Astrocyte (in vitro differentiated cells and primary cell): ENCODE data around the gene DIDO1. TPM values are rescaled to one million over a fixed set of nuclear protein-coding genes. Genes with fewer than 3 reads are reported as not detected.
"Not testable (repeated sequence)": the region's sequence is repeated elsewhere in the genome, so short reads cannot be mapped to it uniquely, and the experiment has no call there.

Experiments used
- DNase-seq: peaks from one replicate; pipeline ENCODE4 v3.0.0-alpha.2; 2010; ENCODE audit warnings: low read depth
- FAIRE-seq: peaks from 2 replicates; lab custom pipeline; 2011; peaks lifted over from hg19 to GRCh38; lab: Jason Lieb, UNC
- H2AFZ ChIP-seq: 2 replicates; pipeline ENCODE4 v1.6.0; 2012; ENCODE audit warnings: low read depth, low read length, inconsistent platforms
- H3K27ac ChIP-seq: 2 replicates; pipeline ENCODE4 v1.5.1; 2011; ENCODE audit warnings: low read depth, low read length, inconsistent platforms
- H3K27me3 ChIP-seq: 2 replicates; pipeline ENCODE4 v1.6.0; 2011; ENCODE audit warnings: low read length, inconsistent platforms; ENCODE audit not compliant: insufficient read depth
- H3K36me3 ChIP-seq: 2 replicates; pipeline ENCODE4 v1.5.1; 2011; ENCODE audit warnings: low read length, inconsistent platforms; ENCODE audit not compliant: insufficient read depth
- H3K4me1 ChIP-seq: 2 replicates; pipeline ENCODE4 v1.5.1; 2011; ENCODE audit warnings: low read length, inconsistent platforms; ENCODE audit not compliant: insufficient read depth
- H3K4me2 ChIP-seq: 2 replicates; pipeline ENCODE4 v1.6.0; 2012; ENCODE audit warnings: low read length, inconsistent platforms
- H3K4me3 ChIP-seq: 2 replicates; pipeline ENCODE4 v1.5.1; 2011; ENCODE audit warnings: low read depth, mild to moderate bottlenecking, low read length, inconsistent platforms; ENCODE audit not compliant: insufficient read depth
- H3K79me2 ChIP-seq: 2 replicates; pipeline ENCODE4 v1.6.0; 2012; ENCODE audit warnings: mild to moderate bottlenecking, low read length, inconsistent platforms; ENCODE audit not compliant: insufficient read depth
- H3K9ac ChIP-seq: 2 replicates; pipeline ENCODE4 v1.6.0; 2012; ENCODE audit warnings: mild to moderate bottlenecking, low read length, inconsistent platforms
- H3K9me3 ChIP-seq: 2 replicates; pipeline ENCODE4 v1.5.1; 2012; ENCODE audit warnings: low read depth, mild to moderate bottlenecking, low read length, inconsistent platforms; ENCODE audit not compliant: insufficient read depth
- H4K20me1 ChIP-seq: 2 replicates; pipeline ENCODE4 v1.6.0; 2012; ENCODE audit warnings: low read length, inconsistent platforms; ENCODE audit not compliant: insufficient read depth
- H3K27ac Mint-ChIP-seq: one replicate; pipeline ENCODE4 v1.8.0; 2021; ENCODE audit warnings: mild to moderate bottlenecking, mixed read lengths; ENCODE audit not compliant: unreplicated experiment
- H3K27me3 Mint-ChIP-seq: one replicate; pipeline ENCODE4 v1.8.0; 2021; ENCODE audit warnings: low read depth, mixed read lengths; ENCODE audit not compliant: unreplicated experiment
- H3K36me3 Mint-ChIP-seq: one replicate; pipeline ENCODE4 v1.8.0; 2021; ENCODE audit warnings: low read depth, mixed read lengths; ENCODE audit not compliant: unreplicated experiment
- H3K4me1 Mint-ChIP-seq: one replicate; pipeline ENCODE4 v1.8.0; 2021; ENCODE audit warnings: low read depth, mixed read lengths; ENCODE audit not compliant: unreplicated experiment
- H3K4me3 Mint-ChIP-seq: one replicate; pipeline ENCODE4 v1.8.0; 2021; ENCODE audit warnings: mild to moderate bottlenecking, moderate library complexity, mixed read lengths; ENCODE audit not compliant: unreplicated experiment
- H3K9me3 Mint-ChIP-seq: one replicate; pipeline ENCODE4 v1.8.0; 2021; ENCODE audit warnings: mild to moderate bottlenecking, mixed read lengths; ENCODE audit not compliant: unreplicated experiment
- CTCF ChIP-seq: IDR thresholded peaks from 2 replicates; pipeline ENCODE4 v1.5.1; 2011; ENCODE audit warnings: low read depth, mild to moderate bottlenecking, inconsistent platforms, low read length, moderate library complexity; ENCODE audit not compliant: insufficient read depth
- EZH2 ChIP-seq: IDR thresholded peaks from 2 replicates; pipeline ENCODE4 v1.6.1; 2012; ENCODE audit warnings: mild to moderate bottlenecking, low read length, inconsistent platforms; ENCODE audit not compliant: insufficient read depth
- total RNA-seq: library from RNA; stranded (reverse); gene quantifications from 2 replicates; pipeline ENCODE4 v1.2.1, GENCODE V29; 2021

Gene DIDO1
- total RNA-seq, 1 donor from 2014 or later: 39.0 TPM

- no peaks in the 10 kb centered on the region for H3K27me3 ChIP-seq
- peak; percentile 42 for DNase-seq
- FAIRE-seq: no peak
- H3K79me2 ChIP-seq: peaks cover 98% of the 10 kb centered on the region
- Mint-ChIP-seq H3K27ac (peak overlapping the region; percentile 92), H3K4me1 (peaks cover 42% of the 10 kb centered on the region), H3K4me3 (peak overlapping the region; percentile 97), H3K27me3 (no peaks in the 10 kb centered on the region), H3K36me3 (peaks cover 4% of the 10 kb centered on the region), H3K9me3 (no peaks in the 10 kb centered on the region)
- H3K9ac ChIP-seq: peak overlapping the region; percentile 96
- peak overlapping the region; percentile 91 for H3K4me2 ChIP-seq
- no peak overlapping the region for H2AFZ ChIP-seq
- peaks cover 88% of the 10 kb centered on the region for H4K20me1 ChIP-seq
- H3K36me3 ChIP-seq: no peaks in the 10 kb centered on the region
- no peaks in the 10 kb centered on the region for H3K9me3 ChIP-seq
- peaks cover 47% of the 10 kb centered on the region for H3K4me1 ChIP-seq
- peak overlapping the region; percentile 82 for H3K4me3 ChIP-seq
- no peak for TF ChIP-seq EZH2
- TF ChIP-seq CTCF: no peak
- peak overlapping the region; percentile 83 for H3K27ac ChIP-seq
These were observed 1.7 kb downstream of the DIDO1 start for GRCh38 chr20:62924442-62925075.

DNA sequence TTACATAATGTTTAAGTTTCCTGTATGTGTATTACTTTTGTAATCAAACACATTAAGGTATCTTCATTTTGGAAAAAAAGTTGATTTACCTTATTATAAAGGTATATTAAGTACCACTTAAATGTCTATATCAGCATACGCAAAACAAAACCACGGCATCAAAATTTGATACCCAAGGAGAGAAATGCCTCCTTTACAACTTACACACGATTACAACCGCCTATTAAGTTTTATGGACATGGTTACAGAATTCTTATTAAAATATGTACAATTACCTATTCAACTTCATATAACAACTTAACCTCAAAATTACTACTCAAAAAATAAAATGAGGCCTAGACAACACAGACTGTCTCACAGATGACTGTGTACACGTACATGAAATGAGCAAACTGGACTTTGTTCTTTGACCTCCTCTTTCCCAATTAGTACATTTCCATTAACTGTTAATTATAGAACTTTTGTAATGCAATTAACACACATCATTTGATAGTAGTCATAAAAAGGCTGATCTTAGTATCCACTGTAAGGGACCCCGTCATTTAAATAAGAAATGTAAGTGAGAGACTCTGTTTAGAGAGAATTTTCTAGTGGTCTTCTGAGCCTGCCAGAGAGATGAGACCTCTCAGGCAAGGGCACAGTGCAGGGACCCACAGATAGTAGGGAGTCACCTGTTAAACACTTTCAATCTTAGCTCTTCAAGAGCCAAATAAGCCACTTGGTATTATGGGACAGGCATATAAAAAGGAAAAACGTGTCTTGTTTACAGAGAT, 2.5 kb downstream of the DIDO1 start:
- TF ChIP-seq CTCF: no peak
- no peak for TF ChIP-seq EZH2
- Mint-ChIP-seq H3K36me3 (peaks cover 4% of the 10 kb centered on the region), H3K4me1 (peaks cover 42% of the 10 kb centered on the region), H3K27me3 (no peaks in the 10 kb centered on the region), H3K9me3 (no peaks in the 10 kb centered on the region), H3K27ac (peak overlapping the region; percentile 92), H3K4me3 (peak overlapping the region; percentile 97)
- Histone ChIP-seq H3K27me3 (no peaks in the 10 kb centered on the region), H3K9me3 (no peaks in the 10 kb centered on the region), H3K4me3 (peak overlapping the region; percentile 82), H3K36me3 (no peaks in the 10 kb centered on the region), H4K20me1 (peaks cover 93% of the 10 kb centered on the region), H3K27ac (peak overlapping the region; percentile 83), H3K9ac (peak overlapping the region; percentile 96), H2AFZ (no peak overlapping the region), H3K4me1 (peaks cover 45% of the 10 kb centered on the region), H3K4me2 (peak overlapping the region; percentile 91), H3K79me2 (peaks cover 98% of the 10 kb centered on the region)
- no peak for FAIRE-seq
- DNase-seq: no peak

DNA sequence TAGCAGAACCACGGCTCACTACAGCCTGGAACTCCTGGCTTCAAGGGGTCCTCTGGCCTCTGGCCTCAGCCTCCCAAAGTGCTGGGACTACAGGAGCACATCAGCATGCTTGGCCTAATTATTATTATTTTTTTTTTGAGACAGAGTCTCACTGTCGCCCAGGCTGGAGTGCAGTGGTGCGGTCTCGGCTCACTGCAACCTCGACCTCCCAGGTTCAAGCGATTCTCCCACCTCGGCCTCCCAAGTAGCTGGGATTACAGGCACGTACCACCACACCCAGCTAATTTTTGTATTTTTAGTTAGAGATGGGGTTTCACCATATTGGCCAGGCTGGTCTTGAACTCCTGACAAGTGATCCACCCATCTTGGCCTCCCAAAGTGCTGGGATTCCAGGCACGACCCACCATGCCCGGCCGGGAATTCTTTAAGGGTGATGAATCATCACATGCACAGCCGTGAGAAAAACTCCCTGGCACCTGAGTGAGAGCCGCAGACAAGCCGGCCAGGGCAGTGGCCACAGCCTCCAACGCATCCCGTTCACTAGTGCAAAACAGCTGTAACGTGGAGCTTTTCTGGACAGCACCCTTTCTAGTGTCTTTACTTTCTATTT, 3.1 kb downstream of the DIDO1 start:
- not testable (repeated sequence) for H3K9me3 Mint-ChIP-seq, FAIRE-seq, H3K27me3 ChIP-seq, H3K27me3 Mint-ChIP-seq, H2AFZ ChIP-seq, H3K36me3 Mint-ChIP-seq, H3K9me3 ChIP-seq, H3K4me3 ChIP-seq, H3K36me3 ChIP-seq
- H3K4me3 Mint-ChIP-seq: peak overlapping the region; percentile 62
- Histone ChIP-seq H3K4me1 (peaks cover 40% of the 10 kb centered on the region), H3K9ac (peak overlapping the region; percentile 96), H4K20me1 (peaks cover 93% of the 10 kb centered on the region), H3K79me2 (peaks cover 98% of the 10 kb centered on the region), H3K4me2 (peak overlapping the region; percentile 91), H3K27ac (peak overlapping the region; percentile 83)
- peak overlapping the region; percentile 92 for H3K27ac Mint-ChIP-seq
- DNase-seq: peak; percentile 85
- peaks cover 41% of the 10 kb centered on the region for H3K4me1 Mint-ChIP-seq
